ENCODE data around the gene CELSR1.
"Not testable (repeated sequence)": the region's sequence is repeated elsewhere in the genome, so short reads cannot be mapped to it uniquely, and the experiment has no call there.

The CELSR1 gene

GRCh38 chr22:46481386-46481785 is 56.0 kb downstream of the CELSR1 start:
- peak; percentile 13 for DNase-seq (ENCODE audit: low spot score)

- no peak for DNase-seq (ENCODE audit: low spot score)
Measured at GRCh38 chr22:46480396-46480795, 57.0 kb downstream of the CELSR1 start.

GRCh38 chr22:46479046-46479445 is 58.4 kb downstream of the CELSR1 start:
- no peak for DNase-seq (ENCODE audit: low spot score)

GRCh38 chr22:46478083-46478551 is 59.3 kb downstream of the CELSR1 start:
- DNase-seq (ENCODE audit: low spot score) = no peak

- DNase-seq (ENCODE audit: low spot score) = peak; percentile 8
Measured at GRCh38 chr22:46476547-46476941, 60.9 kb downstream of the CELSR1 start.

DNA sequence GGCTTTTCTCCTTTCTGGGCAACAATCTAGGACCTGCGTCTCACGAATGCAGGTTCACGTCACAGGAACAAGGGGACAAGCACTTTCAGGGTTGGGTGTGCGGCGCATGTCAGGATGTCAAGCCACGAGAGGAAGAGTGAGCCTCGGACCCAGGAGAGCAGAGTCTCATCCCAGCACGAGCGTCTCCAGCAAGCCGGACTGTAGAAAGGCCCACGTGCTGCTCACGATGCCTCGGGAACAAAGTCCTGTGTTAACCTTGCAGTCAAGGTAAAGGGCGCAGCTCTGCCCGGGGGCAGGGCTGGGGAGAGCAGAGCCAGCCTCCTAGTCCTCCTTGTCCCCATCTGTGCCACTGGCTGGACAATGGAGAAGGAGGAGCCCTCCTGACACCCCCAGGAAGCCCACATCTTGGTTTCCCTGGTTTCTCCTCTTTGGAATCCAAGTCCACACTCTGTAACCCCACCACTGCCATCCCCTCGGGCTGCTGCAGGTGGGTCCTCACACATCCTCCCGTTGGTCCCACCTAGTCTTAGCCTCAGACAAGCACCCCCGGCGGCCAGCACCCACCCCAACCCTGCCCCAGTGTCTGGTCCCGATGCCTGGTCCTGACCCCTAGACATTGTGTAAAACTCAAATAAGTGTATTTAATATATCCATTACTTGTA is 63.4 kb downstream of the CELSR1 start:
- no peak for DNase-seq (ENCODE audit: low spot score)

- no peak for DNase-seq (ENCODE audit: low spot score)
Measured at GRCh38 chr22:46473021-46473779, 64.2 kb downstream of the CELSR1 start.

- no peak for DNase-seq (ENCODE audit: low spot score)
Measured at GRCh38 chr22:46472722-46473016, 64.8 kb downstream of the CELSR1 start.

DNA sequence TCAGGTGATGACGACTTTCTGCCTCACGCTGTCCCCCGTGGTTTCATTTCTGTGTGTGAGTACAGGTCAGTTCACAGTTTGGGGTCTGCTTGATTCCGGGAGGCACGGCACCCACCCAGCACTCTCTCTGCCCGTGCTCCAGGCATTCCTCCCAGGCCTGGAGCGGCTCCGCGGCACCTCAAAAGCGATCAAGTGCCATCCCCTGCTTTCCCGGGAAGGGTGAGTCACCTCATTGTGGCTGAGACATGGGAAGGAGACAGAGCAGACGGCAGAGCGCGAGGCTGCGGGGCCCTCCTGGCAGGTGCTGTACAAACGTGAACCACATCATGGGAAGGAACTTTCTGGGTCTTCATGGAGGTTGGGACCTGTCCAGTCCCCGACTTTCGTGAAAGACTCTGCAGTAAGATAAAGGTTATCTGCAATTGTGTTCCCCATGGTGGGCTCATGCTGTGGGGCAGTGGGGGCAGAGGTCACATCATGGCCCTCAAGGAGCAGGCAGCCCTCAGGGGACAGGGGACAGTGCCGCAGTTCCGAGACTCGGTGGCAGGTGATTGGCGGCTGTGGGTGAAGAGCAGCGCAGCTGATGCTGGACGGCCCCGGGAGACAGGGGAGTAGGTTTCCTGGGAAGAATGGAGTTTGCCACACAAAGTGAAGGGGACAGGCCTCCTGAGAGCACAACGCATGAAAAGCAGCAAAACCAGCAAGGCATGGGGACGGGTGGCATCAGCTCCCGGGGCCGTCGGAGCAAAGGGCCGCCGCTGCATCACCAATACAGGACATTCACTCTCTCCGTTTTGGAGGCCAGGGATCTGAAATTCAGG is 65.3 kb downstream of the CELSR1 start:
- DNase-seq (ENCODE audit: low spot score) = no peak

DNA sequence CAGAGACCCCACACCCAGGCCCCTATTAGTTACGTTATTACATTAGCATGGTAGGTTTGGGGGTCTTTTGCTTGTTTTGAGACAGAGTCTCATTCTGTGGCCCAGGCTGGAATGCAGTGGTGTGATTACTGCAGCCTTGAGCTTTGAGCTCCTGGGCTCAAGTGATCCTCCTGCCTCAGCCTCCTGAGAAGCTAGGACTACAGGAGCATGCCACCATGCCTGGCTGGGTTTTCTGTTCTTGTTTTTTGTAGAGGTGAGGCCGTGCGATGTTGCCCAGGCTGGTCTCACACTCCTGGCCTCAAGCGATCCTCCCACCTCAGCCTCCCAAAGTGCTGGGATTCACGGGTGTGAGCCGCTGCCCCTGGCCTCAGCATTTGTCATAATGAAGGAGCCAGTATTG is 66.1 kb downstream of the CELSR1 start:
- DNase-seq (ENCODE audit: low spot score) = not testable (repeated sequence)

DNA sequence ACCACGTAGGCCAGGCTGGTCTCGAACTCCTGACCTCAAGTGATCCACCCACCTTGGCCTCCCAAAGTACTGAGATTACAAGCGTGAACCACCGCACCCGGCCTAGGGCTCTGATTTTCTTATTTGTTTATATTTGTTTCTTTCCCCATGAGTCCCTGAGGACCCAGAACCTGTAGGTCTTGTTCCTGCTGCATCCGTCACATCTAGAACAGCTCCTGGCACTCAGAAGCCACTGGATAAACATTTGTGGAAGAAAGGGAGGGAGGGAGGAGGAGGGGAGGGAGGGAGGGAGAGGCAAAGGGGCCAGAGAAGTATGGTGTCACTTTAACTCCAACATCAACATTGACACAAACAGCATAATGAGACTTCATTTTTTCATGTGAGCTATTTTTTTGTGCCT is 67.7 kb downstream of the CELSR1 start:
- no peak for DNase-seq (ENCODE audit: low spot score)

DNA sequence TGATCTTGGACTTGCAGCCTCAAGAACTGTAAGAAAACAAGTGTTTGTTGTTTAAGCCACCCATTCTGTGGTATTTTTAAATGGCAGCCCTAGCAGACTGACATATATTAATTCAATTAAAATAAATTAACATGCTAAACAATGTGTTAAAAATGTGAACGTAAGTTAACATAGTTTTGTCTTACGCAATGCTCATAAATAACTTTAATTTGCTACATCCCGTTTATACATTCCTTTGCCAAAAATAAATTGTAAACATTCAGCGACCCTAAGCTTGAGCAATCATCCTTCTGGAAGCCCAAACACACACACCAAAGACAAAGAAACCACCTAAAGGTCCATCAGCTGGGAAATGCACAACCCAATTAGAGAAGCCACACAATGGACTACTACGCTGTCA is 70.4 kb downstream of the CELSR1 start:
- DNase-seq (ENCODE audit: low spot score) = no peak

DNA sequence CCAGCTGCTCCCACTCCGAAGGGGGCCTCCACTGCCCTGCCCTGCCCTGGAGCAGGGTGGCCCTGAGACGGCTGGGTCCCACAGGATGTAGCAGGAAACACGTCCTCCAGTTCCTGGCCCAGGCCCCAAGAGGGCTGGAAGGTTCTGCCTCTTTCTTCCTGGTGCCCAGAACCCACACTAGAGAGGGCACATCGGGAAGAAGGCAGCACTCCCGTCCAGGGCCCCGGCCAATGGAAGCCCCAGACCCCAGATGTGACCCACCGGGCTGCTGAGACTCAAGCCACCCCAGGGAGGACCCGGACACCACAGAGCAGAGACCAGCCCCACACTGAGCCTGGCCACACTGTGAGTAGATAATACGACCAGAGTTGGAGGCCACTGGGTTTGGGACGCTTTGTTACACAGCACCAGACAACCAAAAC is 71.2 kb downstream of the CELSR1 start:
- DNase-seq (ENCODE audit: low spot score) = no peak

DNA sequence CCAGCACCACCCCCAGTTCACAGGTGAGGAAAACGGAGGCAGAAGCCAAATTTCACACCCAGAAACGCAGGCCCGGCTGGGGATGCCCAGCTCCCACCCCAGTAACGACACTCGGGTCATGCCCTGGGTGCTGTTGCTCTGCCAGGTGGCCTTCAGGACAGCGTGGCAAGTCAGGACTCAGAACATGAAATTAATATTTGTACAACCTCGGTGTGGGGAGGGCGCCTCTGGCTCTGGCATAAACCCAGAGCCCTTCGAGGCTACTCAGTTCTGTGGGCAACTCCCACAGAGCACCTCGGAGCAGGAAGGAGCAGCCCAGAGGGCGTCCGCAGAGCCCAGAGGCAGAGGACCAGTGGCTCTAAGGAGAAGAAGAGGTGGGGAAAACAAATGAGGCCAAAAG is 71.6 kb downstream of the CELSR1 start:
- no peak for DNase-seq (ENCODE audit: low spot score)

- DNase-seq (ENCODE audit: low spot score) = no peak
Measured at GRCh38 chr22:46465345-46465720, 72.1 kb downstream of the CELSR1 start.

DNA sequence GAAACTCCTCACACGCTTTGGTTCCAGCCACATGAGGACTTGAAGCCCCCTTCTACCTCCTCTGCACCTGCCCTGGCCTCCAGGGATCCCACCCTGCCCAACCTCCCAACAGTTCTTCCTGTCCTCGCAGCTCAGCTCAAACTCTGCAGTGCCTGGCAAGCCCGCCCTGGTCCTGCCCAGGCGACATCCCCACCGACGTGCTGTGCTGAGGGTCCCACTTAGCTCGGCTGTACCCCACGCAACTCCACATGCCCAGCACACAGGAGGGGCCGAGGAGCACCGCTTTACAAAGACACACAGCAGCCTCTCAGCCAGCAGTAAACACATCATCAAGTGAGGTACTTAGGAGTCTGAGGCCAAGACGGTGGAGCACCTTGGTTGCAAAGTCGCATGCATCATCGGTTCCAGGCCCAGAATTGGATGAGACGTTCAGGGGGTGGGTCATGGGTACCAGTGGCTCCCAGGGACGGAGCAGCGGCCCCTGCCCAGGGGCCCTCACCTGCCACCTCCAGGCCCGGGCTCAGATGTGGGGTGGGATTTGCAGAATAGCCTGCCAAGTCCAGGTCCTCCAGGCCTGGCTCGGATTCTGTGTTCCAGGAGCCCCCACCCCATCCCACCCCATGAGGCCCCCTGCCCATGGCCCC is 72.6 kb downstream of the CELSR1 start:
- DNase-seq (ENCODE audit: low spot score) = no peak

GRCh38 chr22:46464296-46464695 is 73.1 kb downstream of the CELSR1 start:
- DNase-seq (ENCODE audit: low spot score) = no peak

DNA sequence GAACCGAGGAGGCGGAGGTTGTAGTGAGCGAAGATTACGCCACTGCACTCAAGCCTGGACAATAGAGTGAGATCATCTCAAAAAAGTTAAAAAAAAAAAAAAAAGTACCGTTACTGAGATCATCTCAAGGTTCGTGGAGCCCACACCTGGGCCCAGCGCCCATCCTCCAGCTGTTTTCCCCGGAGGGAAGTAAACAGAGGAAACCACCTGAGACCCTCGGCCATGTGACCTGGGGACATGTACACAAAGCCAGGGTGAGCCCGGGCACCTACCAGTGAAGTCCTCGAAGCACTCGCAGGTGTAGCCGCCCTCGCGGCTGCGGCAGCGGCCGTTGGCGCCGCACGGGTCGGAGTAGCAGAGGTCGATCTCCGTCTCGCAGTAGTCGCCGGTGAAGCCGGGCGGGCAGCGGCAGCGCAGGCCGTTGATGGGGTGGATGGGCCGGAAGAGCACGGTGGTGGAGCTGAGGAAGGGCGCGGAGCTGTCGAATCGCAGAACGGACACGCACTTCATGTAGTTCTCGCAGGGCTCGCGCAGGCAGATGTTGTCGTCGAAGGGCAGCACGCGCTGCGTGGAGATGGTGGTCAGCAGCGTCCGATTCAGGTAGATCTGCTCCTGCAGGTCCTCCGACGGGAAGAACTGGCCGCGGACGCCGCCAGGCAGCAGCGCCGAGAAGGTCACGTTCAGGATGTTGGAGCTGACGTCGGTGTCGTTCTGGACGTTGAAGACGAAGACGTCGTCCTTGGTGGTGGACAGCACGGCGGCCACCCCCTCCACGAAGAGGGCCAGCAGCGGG is 73.8 kb downstream of the CELSR1 start:
- peak; percentile 14 for DNase-seq (ENCODE audit: low spot score)

GRCh38 chr22:46462726-46463371 is 74.6 kb downstream of the CELSR1 start:
- no peak for DNase-seq (ENCODE audit: low spot score)

GRCh38 chr22:46461566-46462180 is 75.7 kb downstream of the CELSR1 start:
- no peak for DNase-seq (ENCODE audit: low spot score)

- DNase-seq (ENCODE audit: low spot score) = no peak
Measured at GRCh38 chr22:46460857-46461256, 76.6 kb downstream of the CELSR1 start.

Data from NAMALWA (cell line).